Right forelimb (tissue), 1 donor: ENCODE data around the gene RPS6KC1.
"Not testable (repeated sequence)": the region's sequence is repeated elsewhere in the genome, so short reads cannot be mapped to it uniquely, and the experiment has no call there.

Experiments used
- DNase-seq: peaks from one replicate; pipeline ENCODE4 v3.0.0-alpha.2; 2018

Gene RPS6KC1

GRCh38 chr1:213159376-213159775, 108.3 kb downstream of the RPS6KC1 start:
- no peak for DNase-seq

GRCh38 chr1:213160442-213160841, 109.4 kb downstream of the RPS6KC1 start:
- DNase-seq, result not testable (repeated sequence)

GRCh38 chr1:213162338-213162737, 111.3 kb downstream of the RPS6KC1 start:
- no peak for DNase-seq

- DNase-seq, result no peak
These were observed 111.8 kb downstream of the RPS6KC1 start for GRCh38 chr1:213162862-213163261.

GRCh38 chr1:213163278-213163711, 112.3 kb downstream of the RPS6KC1 start:
- no peak for DNase-seq

- DNase-seq, result no peak
These were observed 113.5 kb downstream of the RPS6KC1 start for GRCh38 chr1:213164561-213164960.

GRCh38 chr1:213166852-213167251, 115.8 kb downstream of the RPS6KC1 start:
- DNase-seq, result no peak

GRCh38 chr1:213171711-213172110, 120.7 kb downstream of the RPS6KC1 start:
- DNase-seq, result no peak

- no peak for DNase-seq
These were observed 125.3 kb downstream of the RPS6KC1 start for GRCh38 chr1:213176341-213176740.

GRCh38 chr1:213179784-213180183, 128.7 kb downstream of the RPS6KC1 start:
- no peak for DNase-seq

GRCh38 chr1:213180833-213181232, 129.8 kb downstream of the RPS6KC1 start:
- no peak for DNase-seq

GRCh38 chr1:213183036-213183672, 132.1 kb downstream of the RPS6KC1 start:
- DNase-seq, result no peak

GRCh38 chr1:213186168-213186567, 135.1 kb downstream of the RPS6KC1 start:
- no peak for DNase-seq

GRCh38 chr1:213192026-213192425, 141.0 kb downstream of the RPS6KC1 start:
- no peak for DNase-seq

GRCh38 chr1:213194383-213194782, 143.3 kb downstream of the RPS6KC1 start:
- no peak for DNase-seq

GRCh38 chr1:213194855-213195254, 143.8 kb downstream of the RPS6KC1 start:
- DNase-seq, result no peak

GRCh38 chr1:213196328-213197054, 145.4 kb downstream of the RPS6KC1 start:
- DNase-seq, result not testable (repeated sequence)

GRCh38 chr1:213200630-213201029, 149.6 kb downstream of the RPS6KC1 start:
- DNase-seq, result no peak

GRCh38 chr1:213201380-213202155, 150.5 kb downstream of the RPS6KC1 start:
- DNase-seq, result no peak

- DNase-seq, result no peak
These were observed 160.2 kb downstream of the RPS6KC1 start for GRCh38 chr1:213211201-213211600.

GRCh38 chr1:213219076-213219475, 168.0 kb downstream of the RPS6KC1 start:
- DNase-seq, result not testable (repeated sequence)

- no peak for DNase-seq
These were observed 170.2 kb downstream of the RPS6KC1 start for GRCh38 chr1:213221209-213221608.

GRCh38 chr1:213227458-213227857, 176.4 kb downstream of the RPS6KC1 start:
- DNase-seq, result no peak

GRCh38 chr1:213231795-213232231, 180.8 kb downstream of the RPS6KC1 start:
- DNase-seq, result no peak
